Activated CD4-positive, alpha-beta memory T cell treated with anti-CD3 and anti-CD28 coated beads, Interleukin-2, amount 10 ng/mL, durations not matched to agents 7 days and 5 days (primary cell): ENCODE data around the gene MSL1. TPM values are rescaled to one million over a fixed set of nuclear protein-coding genes. Genes with fewer than 3 reads are reported as not detected.

Experiments
- total RNA-seq, 2 experiments: library from RNA; stranded (reverse); gene quantifications; one replicate each; pipeline ENCODE4 v1.2.3, GENCODE V29; 2021

The MSL1 gene
- total RNA-seq, 2 experiments from 2014 or later, result 102 to 103 TPM

Other genes with a start within 250 kb of the MSL1 start
- gene GSDMB, start 203.3 kb upstream of the MSL1 start, total RNA-seq, result 10 to 100 TPM; 41.2 to 41.4 TPM
- gene ORMDL3, start 194.4 kb upstream of the MSL1 start, total RNA-seq, result 100 to 1,000 TPM; 104 to 111 TPM
- not detected for gene LRRC3C, start 194.2 kb upstream of the MSL1 start, total RNA-seq
- under 1 TPM; 0.33 to 0.78 TPM for gene GSDMA, start 159.0 kb upstream of the MSL1 start, total RNA-seq
- 10 to 100 TPM; 90.3 to 92.2 TPM for gene PSMD3, start 141.2 kb upstream of the MSL1 start, total RNA-seq
- not detected for gene CSF3, start 106.5 kb upstream of the MSL1 start, total RNA-seq
- gene MED24, start 67.6 kb upstream of the MSL1 start, total RNA-seq, result 10 to 100 TPM; 82.2 to 84.2 TPM
- 1 to 10 TPM; 8.4 TPM for gene THRA, start 59.0 kb upstream of the MSL1 start, total RNA-seq
- 1 to 10 TPM; 5.2 to 5.9 TPM for gene NR1D1, start 21.4 kb upstream of the MSL1 start, total RNA-seq
- gene CASC3, start 18.6 kb downstream of the MSL1 start, total RNA-seq, result 10 to 100 TPM; 84.5 to 89.1 TPM
- gene RAPGEFL1, start 55.5 kb downstream of the MSL1 start, total RNA-seq, result 1 to 10 TPM; 4.7 to 6.0 TPM
- 10 to 100 TPM; 26.0 TPM for gene WIPF2, start 97.3 kb downstream of the MSL1 start, total RNA-seq
- 10 to 100 TPM; 67.5 to 69.9 TPM for gene CDC6, start 165.9 kb downstream of the MSL1 start, total RNA-seq
- 10 to 100 TPM; 65.2 to 65.5 TPM for gene RARA, start 187.2 kb downstream of the MSL1 start, total RNA-seq
- not detected for gene GJD3, start 242.8 kb downstream of the MSL1 start, total RNA-seq